ENCODE data around the gene PDX1.

Gene PDX1

GRCh38 chr13:27922883-27923612, 3.2 kb downstream of the PDX1 start:
- no peak for DNase-seq

GRCh38 chr13:27923794-27924528, 4.2 kb downstream of the PDX1 start:
- no peak for DNase-seq

GRCh38 chr13:27924529-27925141, 4.8 kb downstream of the PDX1 start:
- no peak for DNase-seq

GRCh38 chr13:27925220-27925991, 5.6 kb downstream of the PDX1 start:
- no peak for DNase-seq

GRCh38 chr13:27926644-27927434, 7.0 kb downstream of the PDX1 start:
- DNase-seq, result no peak

- DNase-seq, result no peak
Measured at GRCh38 chr13:27927444-27928352, 7.9 kb downstream of the PDX1 start.

GRCh38 chr13:27928353-27928804, 8.6 kb downstream of the PDX1 start:
- no peak for DNase-seq

- no peak for DNase-seq
Measured at GRCh38 chr13:27928805-27929753, 9.3 kb downstream of the PDX1 start.

GRCh38 chr13:27929868-27930267, 10.1 kb downstream of the PDX1 start:
- DNase-seq, result no peak

GRCh38 chr13:27933118-27933517, 13.3 kb downstream of the PDX1 start:
- DNase-seq, result no peak

- DNase-seq, result no peak
Measured at GRCh38 chr13:27933580-27934328, 14.0 kb downstream of the PDX1 start.

- DNase-seq, result no peak
Measured at GRCh38 chr13:27942972-27943371, 23.2 kb downstream of the PDX1 start.

- no peak for DNase-seq
Measured at GRCh38 chr13:27952876-27953675, 33.3 kb downstream of the PDX1 start.

- peak; percentile 41 for DNase-seq
Measured at GRCh38 chr13:27953676-27954405, 34.0 kb downstream of the PDX1 start.

GRCh38 chr13:27954406-27954851, 34.6 kb downstream of the PDX1 start:
- DNase-seq, result no peak

- DNase-seq, result no peak
Measured at GRCh38 chr13:27955014-27955591, 35.3 kb downstream of the PDX1 start.
